Activated CD8-positive, alpha-beta memory T cell treated with anti-CD3 and anti-CD28 coated beads for 36 hours (primary cell): ENCODE data around the gene TMEM100. TPM values are rescaled to one million over a fixed set of nuclear protein-coding genes. Genes with fewer than 3 reads are reported as not detected.
"Not testable (repeated sequence)": the region's sequence is repeated elsewhere in the genome, so short reads cannot be mapped to it uniquely, and the experiment has no call there.

Source experiments
- CTCF ChIA-PET: fragments of 350-600 bp; sonication (Branson Sonifier 250); formaldehyde crosslinking; loops from one replicate; lab custom pipeline; 2021; ENCODE audit warnings: antibody characterized with exemption; lab: Charles Lee
- POLR2A ChIA-PET: fragments of 350-600 bp; sonication (Branson Sonifier 250); formaldehyde crosslinking; loops from one replicate; lab custom pipeline; 2021; ENCODE audit warnings: antibody characterized with exemption; lab: Charles Lee
- total RNA-seq, 2 experiments: library from RNA; stranded (reverse); gene quantifications; one replicate each; pipeline ENCODE4 v1.2.3, GENCODE V29; 2021

TMEM100 gene
- total RNA-seq, 2 experiments from 2014 or later = not detected

- CTCF ChIA-PET = no interaction called here
- POLR2A ChIA-PET = no interaction called here
Measured at GRCh38 chr17:55699181-55699860, 23.3 kb downstream of the TMEM100 start.

DNA sequence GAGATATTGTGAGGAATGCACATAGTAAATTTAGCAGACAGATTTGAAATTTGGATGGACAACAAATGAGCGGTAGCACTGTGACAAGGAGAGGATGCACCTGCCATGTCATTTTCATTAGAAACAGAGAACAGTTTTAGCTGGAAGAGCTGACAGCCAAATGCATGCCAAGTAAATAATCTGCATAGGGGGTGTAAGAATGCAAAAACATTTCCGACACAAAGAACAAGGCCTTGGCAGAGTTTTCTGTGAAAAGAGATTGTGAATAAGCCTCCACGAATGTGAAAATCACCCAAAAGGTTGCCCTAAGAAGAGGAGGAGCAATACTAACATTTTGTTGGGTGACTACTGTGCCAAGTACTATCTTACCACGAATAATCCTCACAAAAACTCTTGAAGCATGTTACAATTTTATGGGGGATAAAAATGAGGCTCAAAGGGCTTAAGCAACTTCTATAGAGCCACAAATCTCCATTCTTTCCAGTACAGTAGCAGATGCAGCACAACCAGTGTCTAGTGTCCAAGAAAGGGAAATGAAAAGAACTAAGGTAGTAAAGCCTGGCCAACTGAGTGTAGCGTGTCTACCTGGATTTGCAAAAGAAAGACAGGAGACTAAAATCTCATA is 28.3 kb downstream of the TMEM100 start:
- CTCF ChIA-PET = no interaction called here

GRCh38 chr17:55693254-55694216 is 29.1 kb downstream of the TMEM100 start:
- ChIA-PET POLR2A (no interaction called here), CTCF (no interaction called here)

More for the DNA sequence above, 28.3 kb downstream of the TMEM100 start:
- POLR2A ChIA-PET = no interaction called here

DNA sequence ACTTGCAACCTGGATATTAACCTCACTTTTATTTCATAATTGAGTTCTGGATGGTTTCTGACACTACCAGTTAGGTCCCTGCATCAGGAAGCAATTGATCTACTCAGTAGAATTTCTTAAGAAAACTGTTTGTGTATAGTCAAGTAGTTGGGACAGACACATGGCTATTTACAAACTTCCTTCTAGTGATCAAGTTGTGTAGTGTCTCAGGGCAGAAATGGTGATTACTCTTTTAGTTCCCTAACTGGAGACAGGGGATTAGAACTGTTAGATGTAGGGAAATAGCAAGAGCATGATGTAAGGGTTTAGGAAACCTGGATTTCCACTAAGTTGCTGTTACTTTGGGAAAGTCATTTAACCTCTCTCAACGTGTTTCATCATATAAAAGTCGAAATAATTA is 30.4 kb downstream of the TMEM100 start:
- ChIA-PET CTCF (no interaction called here), POLR2A (no interaction called here)

DNA sequence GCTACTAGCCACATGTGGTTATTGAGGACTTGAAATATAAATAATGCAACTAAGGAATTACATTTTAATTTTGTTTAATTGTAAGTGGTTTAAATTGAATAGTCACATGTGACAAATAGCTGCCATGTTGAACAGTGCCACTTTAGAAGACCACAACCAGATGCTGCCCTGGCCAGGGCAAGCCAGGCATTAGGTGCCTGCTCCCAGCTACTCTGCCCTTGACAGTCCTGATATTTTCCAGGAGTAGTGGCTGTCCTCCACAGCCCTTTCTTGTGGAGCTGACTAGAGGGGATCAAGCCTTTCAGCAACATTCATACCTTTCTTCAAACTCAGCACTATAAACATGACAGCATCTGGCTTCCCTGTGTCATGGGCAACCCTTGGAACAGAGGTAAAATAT is 31.0 kb downstream of the TMEM100 start:
- ChIA-PET CTCF (no interaction called here), POLR2A (no interaction called here)

DNA sequence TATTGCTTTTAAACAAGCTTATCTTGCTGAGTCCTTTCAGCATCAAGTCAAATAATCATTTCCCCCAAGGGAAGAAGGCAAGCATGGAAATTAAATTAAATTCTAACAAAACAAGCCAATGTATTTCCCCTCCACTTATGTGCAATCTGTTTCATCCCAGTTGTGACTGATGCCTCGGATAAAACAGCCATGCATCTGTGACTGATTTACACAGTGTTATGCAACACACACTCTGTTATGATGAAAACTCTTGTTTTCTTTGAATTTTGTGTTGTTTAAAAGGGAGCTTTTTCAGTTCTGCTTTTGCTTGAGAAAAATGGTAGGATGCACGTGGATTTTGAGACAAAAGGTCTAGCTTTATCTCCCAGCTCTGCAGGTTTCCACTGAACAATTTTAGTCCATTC is 32.6 kb downstream of the TMEM100 start:
- ChIA-PET POLR2A (no interaction called here), CTCF (no interaction called here)

DNA sequence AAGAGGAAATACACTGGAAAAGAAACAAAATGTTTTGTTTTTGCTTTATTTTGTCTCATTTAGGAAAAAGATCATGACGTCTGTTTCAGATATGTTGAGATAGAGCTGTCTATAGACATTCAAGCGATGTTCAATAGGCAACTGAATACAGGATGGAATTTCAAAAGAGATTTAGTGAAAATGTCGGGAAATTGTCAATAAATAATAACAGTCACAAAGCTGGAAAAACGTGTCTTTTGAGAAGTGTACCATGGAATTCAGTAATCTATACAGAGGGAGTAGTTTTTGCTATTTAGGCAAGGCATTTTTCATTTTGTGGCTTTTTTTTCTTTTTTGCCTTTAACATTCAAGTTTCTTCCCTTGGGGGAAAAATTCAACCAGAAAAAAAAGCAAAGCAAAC is 33.0 kb downstream of the TMEM100 start:
- CTCF ChIA-PET = no interaction called here

DNA sequence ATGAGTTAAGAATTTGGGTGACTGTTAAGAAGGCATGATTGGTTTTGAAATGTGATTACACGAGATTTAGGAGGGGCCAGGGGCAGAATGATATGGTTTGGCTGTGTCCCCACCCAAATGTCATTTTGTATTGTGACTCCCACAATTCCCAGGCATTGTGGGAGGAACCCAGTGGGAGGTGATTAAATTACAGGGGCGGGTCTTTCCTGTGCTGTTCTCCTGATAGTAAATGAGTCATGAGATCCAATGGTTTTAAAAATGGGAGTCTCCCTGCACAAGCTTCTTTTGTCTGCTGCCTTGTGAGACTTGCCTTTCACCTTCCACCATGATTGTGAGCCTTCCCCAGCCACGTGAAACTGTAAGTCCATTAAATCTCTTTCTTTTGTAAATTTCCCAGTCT is 34.6 kb downstream of the TMEM100 start:
- ChIA-PET CTCF (no interaction called here), POLR2A (no interaction called here)

More for the DNA sequence above, 33.0 kb downstream of the TMEM100 start:
- POLR2A ChIA-PET = no interaction called here

GRCh38 chr17:55687037-55687436 is 35.6 kb downstream of the TMEM100 start:
- POLR2A ChIA-PET = no interaction called here
- CTCF ChIA-PET = no interaction called here

DNA sequence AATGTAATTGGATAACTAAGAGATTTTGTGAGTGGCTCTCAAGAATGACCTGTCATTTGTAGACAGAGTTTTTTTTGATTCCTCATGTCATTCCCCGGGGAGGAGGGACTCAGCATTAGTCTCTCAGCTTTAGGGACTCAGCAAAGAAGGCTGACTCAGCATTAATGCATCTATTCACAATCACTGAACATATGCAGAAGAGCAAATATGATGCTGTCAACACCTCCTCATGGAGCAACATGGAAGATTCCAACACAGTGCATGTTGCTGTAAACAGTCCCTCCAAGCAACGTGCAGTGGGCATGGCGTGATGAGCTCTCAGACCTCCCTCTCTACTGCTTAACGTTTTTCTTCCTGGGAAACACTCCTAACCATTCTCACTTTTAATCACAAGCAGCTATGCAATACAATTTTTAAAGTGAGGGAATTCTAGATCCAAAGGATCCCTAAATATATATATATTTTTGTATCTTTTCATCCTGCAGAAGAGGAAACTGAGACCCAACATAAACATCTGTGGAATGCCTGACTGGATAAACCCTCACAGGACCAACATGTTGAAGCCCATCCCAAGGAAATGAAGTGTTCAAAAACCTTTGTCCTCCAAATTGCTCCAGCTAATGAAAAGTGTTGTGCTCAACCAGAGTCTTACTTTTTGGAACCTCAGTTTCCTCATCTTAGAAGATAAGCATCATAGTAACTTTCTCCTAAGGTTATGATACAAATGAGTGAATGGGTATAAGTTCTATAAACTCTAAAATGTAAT is 38.9 kb downstream of the TMEM100 start:
- ChIA-PET CTCF (interaction anchor here (1.2 kb wide), 1 partner anchor 157 kb away, joined by 3 read pairs; no protein-coding TSS in a partner anchor), POLR2A (no interaction called here)

DNA sequence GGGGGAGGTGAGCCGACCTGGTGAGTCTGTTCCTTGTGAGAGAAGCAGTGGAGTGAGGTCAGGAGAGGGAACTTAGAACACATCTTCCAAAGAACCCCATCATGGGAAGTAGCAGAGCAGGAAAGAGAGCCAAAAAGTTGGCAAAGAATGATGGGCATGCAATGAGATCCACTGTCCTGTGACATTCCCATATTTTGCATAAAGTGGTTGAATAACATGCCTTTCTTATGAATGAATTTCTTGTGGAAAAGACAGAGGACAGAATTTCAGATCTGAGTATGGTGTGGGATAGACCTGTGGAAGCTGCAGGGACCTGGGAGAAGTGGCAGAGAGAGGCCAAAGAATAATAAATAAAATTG is 41.3 kb downstream of the TMEM100 start:
- CTCF ChIA-PET = no interaction called here
- POLR2A ChIA-PET = no interaction called here

- POLR2A ChIA-PET = no interaction called here
- CTCF ChIA-PET = no interaction called here
Measured at GRCh38 chr17:55680686-55681341, 41.9 kb downstream of the TMEM100 start.

DNA sequence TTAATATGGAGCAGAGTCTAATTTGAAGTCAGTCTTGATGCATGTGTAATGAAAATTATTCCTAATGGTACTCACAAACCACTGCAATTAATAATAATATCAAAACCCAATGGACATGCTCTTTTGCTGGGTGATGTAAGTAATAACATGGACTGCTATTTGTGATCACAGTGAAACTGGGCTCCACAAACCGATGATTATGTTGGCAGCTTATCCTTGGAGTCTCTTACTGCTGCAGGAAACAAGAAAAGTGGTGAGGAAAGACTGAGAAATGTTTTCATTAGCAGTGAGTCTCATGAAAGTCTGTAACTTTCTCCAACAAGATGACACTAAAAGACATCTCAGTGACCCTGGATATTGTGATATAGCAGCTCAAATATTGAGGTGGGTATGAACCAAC is 45.2 kb downstream of the TMEM100 start:
- POLR2A ChIA-PET = no interaction called here
- CTCF ChIA-PET = no interaction called here

DNA sequence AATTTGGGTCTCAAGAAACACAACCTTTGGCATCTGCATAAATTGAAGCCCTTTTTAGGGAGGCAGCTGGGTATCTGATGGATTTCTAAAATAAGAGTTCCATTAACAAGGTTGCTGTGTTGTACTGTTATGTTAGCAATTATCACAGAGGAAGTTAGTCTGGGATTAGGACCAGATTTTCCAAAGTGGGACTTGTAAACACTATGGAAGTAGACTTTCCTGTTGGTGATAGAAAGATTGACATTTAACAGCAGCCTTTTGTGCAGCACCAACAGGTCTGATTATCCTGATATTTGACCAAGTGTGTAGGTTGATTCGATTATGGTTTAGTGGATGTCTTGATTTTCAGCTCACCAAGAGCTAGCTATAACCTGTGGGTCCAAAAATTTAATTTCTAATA is 46.4 kb downstream of the TMEM100 start:
- CTCF ChIA-PET = no interaction called here
- POLR2A ChIA-PET = no interaction called here

- ChIA-PET CTCF (no interaction called here), POLR2A (no interaction called here)
Measured at GRCh38 chr17:55673743-55674506, 48.7 kb downstream of the TMEM100 start.

DNA sequence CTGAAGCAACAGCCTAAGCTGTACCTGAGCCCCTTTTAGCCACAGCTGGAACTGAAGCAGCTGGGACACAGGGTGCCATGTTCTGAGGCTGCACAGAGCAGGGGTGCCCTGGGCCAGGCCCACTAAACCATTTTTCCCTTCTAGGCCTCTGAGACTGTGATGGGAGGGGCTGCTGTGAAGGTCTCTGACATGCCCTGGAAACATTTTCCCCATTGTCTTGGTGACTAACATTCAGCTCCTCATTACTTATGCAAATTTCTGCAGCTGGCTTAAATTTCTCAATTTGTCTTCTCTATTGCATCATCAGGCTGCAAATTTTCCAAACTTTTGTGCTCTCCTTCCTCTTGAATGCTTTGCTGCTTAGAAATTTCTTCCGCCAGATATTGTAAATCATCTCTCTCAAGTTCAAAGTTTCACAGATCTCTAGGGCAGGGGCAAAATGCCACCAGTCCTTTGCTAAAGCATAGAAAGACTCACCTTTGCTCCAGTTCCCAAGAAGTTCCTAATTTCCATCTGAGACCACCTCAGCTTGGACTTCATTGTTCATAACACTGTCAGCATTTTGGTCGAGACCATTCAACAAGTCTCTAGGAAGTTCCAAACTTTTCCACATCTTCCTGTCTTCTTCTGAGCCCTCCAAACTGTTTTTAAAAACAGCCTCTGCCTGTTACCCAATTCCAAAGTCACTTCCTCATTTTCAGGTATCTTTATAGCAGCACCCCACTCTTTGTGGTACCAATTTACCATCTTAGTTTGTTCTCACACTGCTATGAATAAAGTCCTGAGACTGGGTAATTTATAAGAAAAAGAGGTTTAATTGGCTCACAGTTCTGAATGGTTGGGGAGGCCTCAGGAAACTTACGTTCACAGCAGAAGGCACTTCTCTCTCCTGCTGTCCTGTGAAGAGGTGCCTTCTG is 49.8 kb downstream of the TMEM100 start:
- POLR2A ChIA-PET = no interaction called here
- CTCF ChIA-PET = no interaction called here

GRCh38 chr17:55672010-55672409 is 50.7 kb downstream of the TMEM100 start:
- CTCF ChIA-PET, POLR2A ChIA-PET: not testable (repeated sequence)
